ENCODE measurements around the gene MACROD2.

DNA sequence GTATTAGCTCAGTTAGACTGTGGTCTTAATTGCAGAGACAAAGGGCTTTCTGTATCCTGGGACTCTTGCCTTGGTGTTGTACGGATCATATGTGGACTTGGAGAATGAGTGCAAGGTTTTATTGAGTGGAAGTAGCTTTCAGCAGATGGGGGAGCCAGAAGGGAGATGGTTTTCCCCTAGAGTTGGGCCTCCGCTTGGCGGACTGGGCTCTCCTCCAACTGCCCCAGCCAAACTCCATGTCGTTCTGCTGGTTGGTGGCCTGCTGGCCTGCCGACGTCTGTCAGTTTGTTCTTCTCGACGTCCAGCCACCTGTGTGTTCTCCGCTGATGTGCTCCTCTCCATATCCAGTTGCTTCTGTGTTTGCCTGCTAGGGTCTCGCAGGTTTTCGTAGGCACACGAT, 531.6 kb downstream of the MACROD2 start:
- no peak for TF ChIP-seq POLR2A (IDR thresholded peaks at IDR 0.05; ENCODE audit: low read depth, low read length)
- TF ChIP-seq POLR2AphosphoS5 (IDR thresholded peaks at IDR 0.05; ENCODE audit: low read depth, low read length) = no peak
- no peak for TF ChIP-seq SPI1 (IDR thresholded peaks at IDR 0.05; ENCODE audit: low read depth, low read length)
- TF ChIP-seq TAF1 (IDR thresholded peaks at IDR 0.05; ENCODE audit: low read depth, low read length) = no peak
